Hepatocyte (in vitro differentiated cells): ENCODE data around the gene DEF6. TPM values are rescaled to one million over a fixed set of nuclear protein-coding genes. Genes with fewer than 3 reads are reported as not detected.

Experiments
- DNase-seq: peaks from one replicate; pipeline ENCODE4 v3.0.0-alpha.2; 2016; ENCODE audit warnings: low spot score
- H2AFZ ChIP-seq: fragments of 200-600 bp; sonication (generic); 2 replicates; pipeline ENCODE4 v1.6.0; 2016; ENCODE audit warnings: antibody characterized with exemption, mild to moderate bottlenecking
- H3K27ac ChIP-seq: fragments of 200-600 bp; sonication (generic); 2 replicates; pipeline ENCODE4 v1.5.1; 2016; ENCODE audit warnings: mild to moderate bottlenecking
- H3K27me3 ChIP-seq: fragments of 200-600 bp; sonication (generic); 2 replicates; pipeline ENCODE4 v1.6.1; 2016
- H3K36me3 ChIP-seq: fragments of 200-600 bp; sonication (generic); replicated peaks from 2 replicates; pipeline ENCODE4 v1.5.1; 2016; ENCODE audit warnings: low read depth; ENCODE audit not compliant: insufficient read depth
- H3K4me1 ChIP-seq: fragments of 200-600 bp; sonication (generic); 2 replicates; pipeline ENCODE4 v1.5.1; 2016; ENCODE audit warnings: mild to moderate bottlenecking, moderate library complexity; ENCODE audit not compliant: insufficient read depth
- H3K4me2 ChIP-seq: fragments of 200-600 bp; sonication (generic); 2 replicates; pipeline ENCODE4 v1.6.0; 2016
- H3K4me3 ChIP-seq: fragments of 200-600 bp; sonication (generic); 2 replicates; pipeline ENCODE4 v1.5.1; 2016; ENCODE audit warnings: mild to moderate bottlenecking
- H3K79me2 ChIP-seq: fragments of 200-600 bp; sonication (generic); 2 replicates; pipeline ENCODE4 v1.6.0; 2017; ENCODE audit warnings: mild to moderate bottlenecking
- H3K9me2 ChIP-seq: fragments of 200-600 bp; sonication (generic); replicated peaks from 2 replicates; pipeline ENCODE4 v1.6.0; 2017; ENCODE audit warnings: mild to moderate bottlenecking; ENCODE audit not compliant: insufficient read depth
- H3K9me3 ChIP-seq: fragments of 200-600 bp; sonication (generic); 2 replicates; pipeline ENCODE4 v1.5.1; 2016; ENCODE audit warnings: low read depth, mild to moderate bottlenecking
- H4K20me1 ChIP-seq: fragments of 200-600 bp; sonication (generic); 2 replicates; pipeline ENCODE4 v1.6.0; 2016; ENCODE audit warnings: mild to moderate bottlenecking; ENCODE audit not compliant: insufficient read depth, poor library complexity, severe bottlenecking
- CTCF ChIP-seq: fragments of 200-600 bp; sonication (generic); IDR thresholded peaks from 2 replicates; pipeline ENCODE4 v1.5.1; 2016; ENCODE audit warnings: antibody characterized with exemption, mild to moderate bottlenecking; ENCODE audit not compliant: poor library complexity
- EZH2 ChIP-seq: fragments of 200-600 bp; sonication (generic); IDR thresholded peaks from 2 replicates; pipeline ENCODE4 v1.6.1; 2016; ENCODE audit warnings: antibody characterized with exemption, mild to moderate bottlenecking, borderline replicate concordance
- EZH2phosphoT487 ChIP-seq: fragments of 200-600 bp; sonication (generic); IDR thresholded peaks from one replicate; pipeline ENCODE4 v1.6.1; 2018; ENCODE audit warnings: antibody characterized with exemption, mild to moderate bottlenecking, low read depth, moderate library complexity; ENCODE audit not compliant: unreplicated experiment, severe bottlenecking
- WGBS: methylation state at CpG from one replicate; pipeline ENCODE4 v1.1.6; 2016; ENCODE audit warnings: low lambda C conversion rate; ENCODE audit errors: missing lambda C conversion rate; 5-methylcytosine and 5-hydroxymethylcytosine counted together
- polyA plus RNA-seq: library from polyadenylated mRNA; unstranded; fragments of >200 nt; fragmentation: Nextera tagmentation; extraction: Ambion mirVana; gene quantifications from 2 replicates; pipeline ENCODE4 v1.2.1, GENCODE V29; 2016
- total RNA-seq: library from RNA; depleted of rRNA; stranded (reverse); fragments of >200 nt; gene quantifications from 2 replicates; pipeline ENCODE4 v1.2.3, GENCODE V29; 2014

DEF6 gene
- total and polyA plus RNA-seq, 2 experiments from 2014 or later = 3.7 to 3.8 TPM

DNA sequence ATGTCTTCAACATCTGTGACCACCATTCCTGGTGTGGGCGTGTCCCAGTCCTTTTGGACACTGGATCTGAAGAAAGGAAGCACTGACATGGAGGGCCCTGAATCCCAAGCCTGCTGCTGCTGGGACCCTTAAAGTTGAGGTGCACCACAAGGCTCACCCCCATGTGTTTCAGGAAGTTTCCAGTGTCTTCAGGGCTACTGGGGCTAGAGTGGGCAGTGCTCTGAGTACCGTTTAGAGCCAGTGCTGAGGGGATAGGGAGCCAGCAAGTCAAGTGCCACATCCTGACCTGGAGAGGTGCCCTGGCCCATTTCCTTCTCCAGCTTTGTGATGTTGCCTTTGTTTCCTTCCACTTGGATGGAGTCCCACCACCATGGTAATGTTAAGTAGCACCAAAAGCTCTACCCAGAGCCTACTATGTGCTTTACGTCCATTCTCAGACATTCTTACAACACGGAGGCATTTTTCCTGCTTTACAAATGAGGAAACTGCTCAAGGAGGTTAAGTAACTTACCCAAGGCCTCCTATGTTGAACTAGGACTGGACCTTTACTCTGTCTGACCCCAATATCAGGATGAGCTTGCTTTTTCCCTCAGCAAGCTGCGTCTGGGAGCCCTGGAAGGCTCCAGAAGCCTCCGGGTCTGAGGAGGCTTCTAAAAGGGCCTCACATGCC lies 552 bp upstream of the DEF6 start:
- DNase-seq = no peak
- 76% methylated on average over 6 of the region's 6 CpGs for WGBS
- no peaks in the 10 kb centered on the region for H3K9me2 ChIP-seq
- H3K36me3 ChIP-seq = no peaks in the 10 kb centered on the region
- no peaks in the 10 kb centered on the region for H3K79me2 ChIP-seq
- TF ChIP-seq EZH2phosphoT487 = no peak
- TF ChIP-seq EZH2 = no peak
- TF ChIP-seq CTCF = no peak
- H3K27me3 ChIP-seq = no peaks in the 10 kb centered on the region
- no peaks in the 10 kb centered on the region for H3K9me3 ChIP-seq
- peak overlapping the region; percentile 81 for H3K4me2 ChIP-seq
- no peak overlapping the region for H2AFZ ChIP-seq
- peaks cover 5% of the 10 kb centered on the region for H3K4me1 ChIP-seq
- H3K27ac ChIP-seq = peak overlapping the region; percentile 11
- no peaks in the 10 kb centered on the region for H4K20me1 ChIP-seq
- H3K4me3 ChIP-seq = no peak overlapping the region

DNA sequence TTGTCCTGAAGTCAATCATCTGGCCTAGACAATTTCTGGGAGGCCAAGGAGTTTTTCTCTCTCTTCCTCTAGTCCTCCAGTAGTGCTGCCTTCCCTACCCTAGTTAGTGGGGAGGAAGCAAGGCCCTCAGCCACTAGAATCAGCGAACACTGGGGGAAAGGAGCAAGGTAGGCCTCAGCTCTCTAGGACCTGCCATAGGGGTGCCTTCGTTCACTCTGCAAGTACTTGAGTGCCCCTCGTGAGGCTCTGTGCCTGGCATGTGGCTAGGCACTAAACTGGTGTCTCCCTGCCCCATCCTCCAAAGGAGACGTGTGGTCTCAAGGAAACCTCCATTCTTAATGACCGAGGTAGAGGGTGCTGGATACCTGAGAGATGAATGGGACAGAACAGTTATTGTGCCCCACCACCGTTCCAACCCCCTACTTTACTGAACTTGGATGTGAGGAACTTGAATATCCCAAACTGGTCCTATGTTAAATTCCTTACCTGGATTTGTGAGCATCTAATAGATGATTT lies 1.1 kb downstream of the DEF6 start:
- H2AFZ ChIP-seq = no peak overlapping the region
- peaks cover 10% of the 10 kb centered on the region for H3K4me1 ChIP-seq
- no peaks in the 10 kb centered on the region for H4K20me1 ChIP-seq
- TF ChIP-seq EZH2phosphoT487 = no peak
- no peak for TF ChIP-seq CTCF
- no peak for TF ChIP-seq EZH2
- no peaks in the 10 kb centered on the region for H3K27me3 ChIP-seq
- H3K9me2 ChIP-seq = no peaks in the 10 kb centered on the region
- H3K4me3 ChIP-seq = no peak overlapping the region
- H3K36me3 ChIP-seq = no peaks in the 10 kb centered on the region
- peak overlapping the region; percentile 81 for H3K4me2 ChIP-seq
- no peaks in the 10 kb centered on the region for H3K79me2 ChIP-seq
- WGBS = 97% methylated on average over 6 of the region's 6 CpGs
- H3K27ac ChIP-seq = no peak overlapping the region
- no peak for DNase-seq
- H3K9me3 ChIP-seq = no peaks in the 10 kb centered on the region

- no peak overlapping the region for H3K4me3 ChIP-seq
- no peaks in the 10 kb centered on the region for H3K27me3 ChIP-seq
- no peak overlapping the region for H2AFZ ChIP-seq
- H4K20me1 ChIP-seq = no peaks in the 10 kb centered on the region
- H3K27ac ChIP-seq = no peak overlapping the region
- H3K4me2 ChIP-seq = no peak overlapping the region
- DNase-seq = no peak
- H3K4me1 ChIP-seq = peaks cover 10% of the 10 kb centered on the region
- H3K79me2 ChIP-seq = no peaks in the 10 kb centered on the region
- no peaks in the 10 kb centered on the region for H3K9me2 ChIP-seq
- H3K9me3 ChIP-seq = no peaks in the 10 kb centered on the region
- WGBS = 95% methylated on average over 4 of the region's 4 CpGs
- H3K36me3 ChIP-seq = no peaks in the 10 kb centered on the region
- TF ChIP-seq EZH2 = no peak
- TF ChIP-seq EZH2phosphoT487 = no peak
- TF ChIP-seq CTCF = no peak
These were observed 2.1 kb downstream of the DEF6 start for GRCh38 chr6:35299674-35300073.
